Ovary (tissue), 9 donors: Measurements from ENCODE around the gene IL11. TPM values are rescaled to one million over a fixed set of nuclear protein-coding genes. Genes with fewer than 3 reads are reported as not detected.

Experiments
- DNase-seq, 5 donors: peaks; one replicate each; pipeline ENCODE4 v3.0.0-alpha.2; 2019 to 2020
- H3K27ac ChIP-seq, 2 donors: fragments of 200-600 bp; one replicate each; pipeline versions ENCODE4 v1.5.1 to v1.8.0; 2019 to 2022
- H3K27me3 ChIP-seq: fragments of 200-600 bp; one replicate; pipeline ENCODE4 v1.8.0; 2022
- H3K36me3 ChIP-seq: fragments of 200-600 bp; sonication (generic); one replicate; pipeline ENCODE4 v1.5.1; 2019
- H3K4me1 ChIP-seq: one replicate; pipeline ENCODE4 v1.8.1; 2013; ENCODE audit warnings: mild to moderate bottlenecking, moderate library complexity; ENCODE audit not compliant: insufficient read depth
- H3K4me3 ChIP-seq: fragments of 200-600 bp; sonication (generic); one replicate; pipeline ENCODE4 v1.5.1; 2017
- H3K9me3 ChIP-seq, 2 donors: fragments of 200-600 bp in 1 of 2; sonication (generic) in 1 of 2; one replicate each; pipeline versions ENCODE4 v1.5.1 to v1.8.1; 2013 to 2019; ENCODE audit warnings: mild to moderate bottlenecking in 1 of 2, moderate library complexity in 1 of 2
- CTCF ChIP-seq, 3 donors: fragments of 450-650 bp in 2 of 3; fragments of 200-600 bp in 1 of 3; IDR thresholded peaks; one replicate each; pipeline versions ENCODE4 v1.5.1 to v1.8.0; 2016 to 2022; ENCODE audit warnings: antibody characterized with exemption in 3 of 3, mild to moderate bottlenecking in 1 of 3
- EP300 ChIP-seq: sonication (generic); formaldehyde crosslinking; IDR thresholded peaks from one replicate; pipeline ENCODE4 v1.6.1; 2017; ENCODE audit warnings: antibody characterized with exemption
- POLR2A ChIP-seq: fragments of 450-650 bp; IDR thresholded peaks from one replicate; pipeline ENCODE4 v1.6.1; 2017; ENCODE audit warnings: antibody characterized with exemption, mild to moderate bottlenecking, moderate library complexity
- WGBS, 3 donors: extraction: QIAGEN DNeasy Blood & Tissue Kit in 1 of 3; methylation state at CpG; one replicate each; pipeline versions ENCODE4 v1.1.5 to v1.1.7; 2013 to 2017; 5-methylcytosine and 5-hydroxymethylcytosine counted together
- intact Hi-C, 4 donors: fragments of 100-400 bp; cut with DNase I; formaldehyde crosslinking; loops; one replicate each; pipeline versions ENCODE4 v1.11.0 to v1.15.1; 2022 to 2023
- polyA plus RNA-seq, 2 donors: library from polyadenylated mRNA; stranded (reverse); fragments of 200-250 nt in 1 of 2; fragments of 350-450 nt in 1 of 2; fragmentation: Illumina TruSeq in 1 of 2; extraction: RNeasy Lipid Tissue Mini Kit (QIAGEN cat#74804) in 1 of 2; gene quantifications; one replicate each; pipeline ENCODE4 v1.2.3, GENCODE V29; 2013 to 2014
- total RNA-seq, 7 donors: library from RNA; depleted of rRNA in 2 of 7; stranded (reverse); fragments of >200 nt in 2 of 7; fragmentation: NEBNext Ultra II Directional in 3 of 7; extraction: Animal tissue kit (Norgen Biotek cat#: 25700) in 3 of 7; gene quantifications; one replicate each; pipeline versions ENCODE4 v1.1.0 to v1.2.4, GENCODE V29; 2016 to 2023
- donor health status: DM: no; HTN: no; CAD: no; lungs with moderate emphysema.
- donor health status: DM: no; HTN: no; CAD: no.
- donor health status: Bipolar disorder and iron deficiency.
- donor health status: DM: yes; HTN: yes; CAD: no.
- donor health status: DM: no; HTN: no; CAD: no.
- donor health status: DM: yes; HTN: yes; CAD: no.

IL11 gene
- total and polyA plus RNA-seq, 9 donors = 0.08 to 1.3 (median 0.11) TPM; not detected in 6

GRCh38 chr19:55400281-55401087 lies 30.2 kb upstream of the IL11 start:
- no peaks in the 10 kb centered on the region for H3K4me1 ChIP-seq
- H3K4me3 ChIP-seq = no peak overlapping the region
- intact Hi-C loops = no loop called here
- no peaks in the 10 kb centered on the region for H3K9me3 ChIP-seq
- no peaks in the 10 kb centered on the region for H3K27me3 ChIP-seq
- H3K36me3 ChIP-seq = no peaks in the 10 kb centered on the region
- TF ChIP-seq POLR2A (no peak), CTCF (IDR thresholded peaks at IDR 0.05) (no peak), EP300 (no peak)
- no peak overlapping the region for H3K27ac ChIP-seq
- WGBS, 3 donors = 78 to 84% (median 83%) methylated on average over 14 of the region's 14 CpGs
- no peak for DNase-seq

DNA sequence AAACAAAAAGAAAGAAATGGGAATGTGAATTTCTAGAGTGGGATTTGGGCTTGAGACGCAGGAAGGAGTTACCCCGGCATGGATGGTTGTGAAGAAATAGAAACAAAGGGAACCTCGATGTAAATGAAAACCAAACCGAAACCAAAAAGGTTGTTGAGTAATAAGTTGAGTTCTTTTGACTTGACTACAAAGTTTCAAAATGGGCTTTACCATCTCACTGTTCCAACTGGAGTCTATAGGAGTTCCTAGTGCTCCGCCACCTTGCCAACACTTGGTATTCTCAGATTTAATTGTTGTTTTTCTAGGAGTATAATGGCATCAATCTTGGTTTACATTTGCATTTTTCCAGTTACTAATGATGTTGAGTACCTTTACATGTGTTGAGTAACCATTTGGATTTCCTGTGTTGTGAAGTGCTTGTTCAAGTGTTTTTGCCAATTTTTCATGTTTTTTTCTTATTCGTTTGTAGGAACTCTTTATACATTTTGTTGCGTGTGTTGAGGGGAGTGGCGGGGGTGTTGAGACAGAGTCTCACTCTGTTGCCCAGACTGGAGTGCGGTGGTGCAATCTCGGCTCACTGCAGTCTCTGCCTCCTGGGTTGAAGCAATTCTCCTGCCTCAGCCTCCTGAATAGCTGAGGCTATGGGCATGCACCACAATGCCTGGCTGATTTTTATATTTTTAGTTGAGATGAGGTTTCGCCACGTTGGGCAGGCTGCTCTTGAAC lies 28.1 kb upstream of the IL11 start:
- Histone ChIP-seq H3K4me3 (no peak overlapping the region), H3K27ac (no peak overlapping the region), H3K9me3 (no peaks in the 10 kb centered on the region), H3K36me3 (no peaks in the 10 kb centered on the region), H3K4me1 (no peaks in the 10 kb centered on the region), H3K27me3 (no peaks in the 10 kb centered on the region)
- intact Hi-C loops = no loop called here
- DNase-seq = no peak
- 77 to 89% (median 88%) methylated on average over 12 of the region's 12 CpGs for WGBS, 3 donors
- TF ChIP-seq EP300 (no peak), POLR2A (no peak), CTCF (IDR thresholded peaks at IDR 0.05) (no peak)

- H3K27me3 ChIP-seq = no peaks in the 10 kb centered on the region
- intact Hi-C loops = no loop called here
- no peak for TF ChIP-seq EP300
- H3K36me3 ChIP-seq = no peaks in the 10 kb centered on the region
- H3K4me1 ChIP-seq = peaks cover 3% of the 10 kb centered on the region
- DNase-seq = no peak
- H3K27ac ChIP-seq = no peak overlapping the region
- no peaks in the 10 kb centered on the region for H3K9me3 ChIP-seq
- no peak overlapping the region for H3K4me3 ChIP-seq
- WGBS, 3 donors = 61 to 68% (median 67%) methylated on average over 18 of the region's 18 CpGs
These were observed 22.8 kb upstream of the IL11 start for GRCh38 chr19:55392820-55393761.

DNA sequence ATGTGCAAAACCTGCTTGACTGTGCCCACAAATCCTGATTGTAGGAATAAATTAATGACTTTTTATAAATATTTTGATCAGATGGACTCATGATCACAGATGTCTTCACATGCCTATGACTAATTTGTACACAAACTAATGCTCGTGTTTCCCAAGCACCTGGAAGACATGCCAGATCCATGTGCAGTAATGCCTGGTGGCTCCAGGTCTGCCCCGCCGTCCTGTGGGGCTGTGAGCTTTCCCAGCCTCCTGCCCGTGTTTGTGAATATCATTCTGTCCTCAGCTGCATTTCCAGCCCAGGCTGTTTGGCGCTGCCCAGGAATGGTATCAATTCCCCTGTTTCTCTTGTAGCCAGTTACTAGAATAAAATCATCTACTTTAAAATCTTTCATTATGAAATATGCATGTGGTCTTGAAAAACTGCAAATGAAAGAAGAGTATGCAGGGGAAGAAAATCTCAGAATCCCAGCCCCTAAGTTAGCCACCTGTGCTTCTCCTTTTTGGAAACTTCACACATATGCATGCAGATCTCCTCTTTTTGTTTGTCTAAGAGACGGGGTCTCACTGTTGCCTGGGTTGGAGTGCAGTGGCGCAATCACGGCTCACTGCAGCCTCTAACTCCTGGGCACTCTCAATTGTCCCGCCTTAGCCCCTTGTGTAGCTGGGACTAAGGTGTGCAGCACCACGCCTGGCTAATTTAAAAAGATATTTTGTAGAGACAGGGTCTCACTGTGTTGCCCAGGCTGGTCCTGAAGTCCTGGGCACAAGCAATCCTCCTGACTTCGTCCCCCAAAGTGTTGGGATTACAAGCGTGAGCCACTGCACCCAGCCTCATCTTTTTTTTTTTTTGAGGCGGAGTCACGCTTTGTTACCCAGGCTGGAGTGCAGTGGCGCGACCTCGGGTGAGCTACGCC lies 21.7 kb upstream of the IL11 start:
- WGBS, 3 donors = 75 to 78% (median 76%) methylated on average over 18 of the region's 18 CpGs
- intact Hi-C loops = no loop called here
- TF ChIP-seq CTCF (IDR thresholded peaks at IDR 0.05) = no peak
- no peak for TF ChIP-seq POLR2A
- no peak for TF ChIP-seq EP300
- DNase-seq = no peak
- Histone ChIP-seq H3K27ac (no peak overlapping the region), H3K36me3 (no peaks in the 10 kb centered on the region), H3K4me1 (peaks cover 14% of the 10 kb centered on the region), H3K4me3 (no peak overlapping the region), H3K27me3 (no peaks in the 10 kb centered on the region), H3K9me3 (no peaks in the 10 kb centered on the region)
